Measurements from ENCODE around the gene HMGN4. TPM values are rescaled to one million over a fixed set of nuclear protein-coding genes. Genes with fewer than 3 reads are reported as not detected.

Gene HMGN4
- total and polyA plus RNA-seq, 9 of the 15 experiments (the other 6 are each of a cell fraction or from before 2014, with no cell fraction given) = 35.4 to 134 (median 94.1) TPM

GRCh38 chr6:26516481-26517427 is 21.4 kb upstream of the HMGN4 start (continued):
- TF ChIP-seq ZBTB40 (IDR thresholded peaks at IDR 0.05) (no peak), ZBTB40 (CRISPR knock-in tag; IDR thresholded peaks at IDR 0.05) (no peak), CGGBP1 (CRISPR knock-in tag; IDR thresholded peaks at IDR 0.05) (no peak), RBM25 (IDR thresholded peaks at IDR 0.05; ENCODE audit: low read depth, low read length, severe bottlenecking) (peak; percentile 57), L3MBTL2 (IDR thresholded peaks at IDR 0.05) (no peak), ZNF512 (tag; IDR thresholded peaks at IDR 0.05) (no peak), GTF2E2 (tag; IDR thresholded peaks at IDR 0.05) (peak; percentile 38; the same call in 1 of the 2 replicates), MECOM (CRISPR knock-in tag; IDR thresholded peaks at IDR 0.05) (no peak), KAT8 (IDR thresholded peaks at IDR 0.05; ENCODE audit: low read depth) (no peak), MNT (conservative IDR thresholded peaks at IDR 0.05) (0 out of 4 replicates have a peak, but pooled peaks of 1 of the 2 experiments have one; percentile 15), SETDB1 (IDR thresholded peaks at IDR 0.05; ENCODE audit: low read length) (no peak), POU5F1 (IDR thresholded peaks at IDR 0.05; ENCODE audit: borderline replicate concordance, low read depth, low read length, partially characterized antibody) (no peak), IRF9 (tag; IDR thresholded peaks at IDR 0.05) (no peak)

Data from K562 (cell line).